ENCODE measurements around the gene SLC2A13.

DNA sequence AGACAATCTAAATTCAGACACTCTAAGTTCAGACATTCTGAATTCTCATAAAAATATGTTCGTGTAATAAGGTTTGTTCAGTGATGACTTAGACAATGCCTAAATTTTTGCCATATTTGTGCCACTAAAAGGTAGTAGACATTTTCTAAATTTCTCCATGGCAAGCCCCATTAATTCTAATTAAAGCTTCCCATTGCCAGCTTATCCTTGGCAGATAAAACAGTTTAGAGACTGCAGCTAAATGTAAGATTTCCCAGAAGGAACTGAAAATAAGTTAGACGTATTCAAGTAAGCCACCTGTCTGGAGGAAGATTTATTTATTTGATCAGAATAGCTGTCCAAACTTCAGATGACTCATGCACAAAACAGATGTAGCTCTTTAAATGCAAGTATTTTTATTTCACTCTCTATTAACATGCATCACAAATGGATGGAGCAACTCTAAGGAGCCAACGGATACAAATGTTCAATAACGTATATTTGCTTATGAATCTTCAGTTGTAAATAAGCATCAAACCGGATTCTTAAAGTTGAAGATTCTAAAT, 130.4 kb downstream of the SLC2A13 start:
- no peak for TF ChIP-seq ESRRA (CRISPR knock-in tag; IDR thresholded peaks at IDR 0.05; ENCODE audit: borderline replicate concordance)
- TF ChIP-seq, protein P1, sequence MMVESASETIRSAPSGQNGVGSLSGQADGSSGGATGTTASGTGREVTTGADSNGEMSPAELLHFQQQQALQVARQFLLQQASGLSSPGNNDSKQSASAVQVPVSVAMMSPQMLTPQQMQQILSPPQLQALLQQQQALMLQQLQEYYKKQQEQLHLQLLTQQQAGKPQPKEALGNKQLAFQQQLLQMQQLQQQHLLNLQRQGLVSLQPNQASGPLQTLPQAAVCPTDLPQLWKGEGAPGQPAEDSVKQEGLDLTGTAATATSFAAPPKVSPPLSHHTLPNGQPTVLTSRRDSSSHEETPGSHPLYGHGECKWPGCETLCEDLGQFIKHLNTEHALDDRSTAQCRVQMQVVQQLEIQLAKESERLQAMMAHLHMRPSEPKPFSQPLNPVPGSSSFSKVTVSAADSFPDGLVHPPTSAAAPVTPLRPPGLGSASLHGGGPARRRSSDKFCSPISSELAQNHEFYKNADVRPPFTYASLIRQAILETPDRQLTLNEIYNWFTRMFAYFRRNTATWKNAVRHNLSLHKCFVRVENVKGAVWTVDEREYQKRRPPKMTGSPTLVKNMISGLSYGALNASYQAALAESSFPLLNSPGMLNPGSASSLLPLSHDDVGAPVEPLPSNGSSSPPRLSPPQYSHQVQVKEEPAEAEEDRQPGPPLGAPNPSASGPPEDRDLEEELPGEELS (CRISPR knock-in tag; IDR thresholded peaks at IDR 0.05) = no peak
- no peak for TF ChIP-seq CTCF (IDR thresholded peaks at IDR 0.05)
- no peak for TF ChIP-seq CBFB (CRISPR knock-in tag; IDR thresholded peaks at IDR 0.05; ENCODE audit: low read depth)
- no peak for TF ChIP-seq NR1H2 (CRISPR knock-in tag; IDR thresholded peaks at IDR 0.05)
